CMK (cell line): ENCODE data around the gene MPC1.
"Not testable (repeated sequence)": the region's sequence is repeated elsewhere in the genome, so short reads cannot be mapped to it uniquely, and the experiment has no call there.

Experiments used
- DNase-seq: peaks from one replicate; pipeline ENCODE4 v3.0.0-alpha.2; 2010; ENCODE audit warnings: low read depth

The MPC1 gene

DNA sequence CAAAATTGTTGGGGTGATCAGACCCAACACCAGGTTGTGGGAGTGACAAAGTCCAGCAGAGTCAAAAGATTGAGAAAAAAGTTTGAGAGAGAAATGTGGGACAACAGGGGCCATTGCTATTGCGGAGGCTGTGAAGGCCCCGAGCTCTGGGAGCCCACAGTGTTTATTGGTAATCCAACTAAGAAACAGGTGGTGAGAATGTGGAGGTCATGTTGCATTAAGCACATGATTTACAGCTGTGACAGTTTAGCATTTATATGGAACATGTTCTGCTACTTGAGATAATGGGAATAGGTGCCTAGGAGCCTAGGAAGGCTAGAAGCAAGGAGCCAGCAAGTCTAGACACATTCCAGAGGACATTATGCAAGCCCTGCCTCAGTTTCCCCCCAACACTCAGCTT, 37.8 kb downstream of the MPC1 start:
- not testable (repeated sequence) for DNase-seq

DNA sequence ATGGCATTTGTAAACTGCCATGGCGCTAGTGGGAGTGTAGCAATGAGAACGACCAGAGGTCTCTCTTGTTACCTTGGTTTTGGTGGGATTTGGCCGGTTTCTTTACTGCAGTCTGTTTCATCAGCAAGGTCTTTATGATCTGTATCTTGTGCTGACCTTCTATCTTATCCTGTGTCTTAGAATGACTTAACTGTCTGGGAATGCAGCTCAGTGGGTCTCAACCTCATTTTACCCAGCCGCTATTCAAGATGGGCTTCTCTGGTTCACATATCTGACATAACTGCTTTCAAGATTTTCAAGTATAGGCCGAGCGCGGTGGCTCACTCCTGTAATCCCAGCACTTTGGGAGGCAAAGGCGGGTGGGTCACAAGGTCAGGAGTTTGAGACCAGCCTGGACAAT, 38.5 kb downstream of the MPC1 start:
- DNase-seq, result no peak

DNA sequence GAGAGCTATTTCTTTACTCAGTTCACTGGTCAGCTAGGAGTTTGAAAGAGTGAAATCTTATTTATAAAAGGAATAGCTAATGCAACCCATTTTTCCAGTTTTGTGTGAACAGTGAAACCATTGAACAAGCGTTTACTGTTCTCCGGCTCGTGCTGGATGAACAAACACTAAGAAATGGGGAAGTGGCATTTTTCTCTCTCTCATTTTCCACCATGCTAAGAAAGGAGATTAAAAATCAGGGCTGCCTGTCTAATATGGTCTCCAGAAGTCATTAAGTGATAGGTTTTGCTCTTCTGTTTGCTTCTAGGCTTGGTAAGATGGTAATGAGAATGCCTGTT, 39.6 kb downstream of the MPC1 start:
- DNase-seq, result no peak

DNA sequence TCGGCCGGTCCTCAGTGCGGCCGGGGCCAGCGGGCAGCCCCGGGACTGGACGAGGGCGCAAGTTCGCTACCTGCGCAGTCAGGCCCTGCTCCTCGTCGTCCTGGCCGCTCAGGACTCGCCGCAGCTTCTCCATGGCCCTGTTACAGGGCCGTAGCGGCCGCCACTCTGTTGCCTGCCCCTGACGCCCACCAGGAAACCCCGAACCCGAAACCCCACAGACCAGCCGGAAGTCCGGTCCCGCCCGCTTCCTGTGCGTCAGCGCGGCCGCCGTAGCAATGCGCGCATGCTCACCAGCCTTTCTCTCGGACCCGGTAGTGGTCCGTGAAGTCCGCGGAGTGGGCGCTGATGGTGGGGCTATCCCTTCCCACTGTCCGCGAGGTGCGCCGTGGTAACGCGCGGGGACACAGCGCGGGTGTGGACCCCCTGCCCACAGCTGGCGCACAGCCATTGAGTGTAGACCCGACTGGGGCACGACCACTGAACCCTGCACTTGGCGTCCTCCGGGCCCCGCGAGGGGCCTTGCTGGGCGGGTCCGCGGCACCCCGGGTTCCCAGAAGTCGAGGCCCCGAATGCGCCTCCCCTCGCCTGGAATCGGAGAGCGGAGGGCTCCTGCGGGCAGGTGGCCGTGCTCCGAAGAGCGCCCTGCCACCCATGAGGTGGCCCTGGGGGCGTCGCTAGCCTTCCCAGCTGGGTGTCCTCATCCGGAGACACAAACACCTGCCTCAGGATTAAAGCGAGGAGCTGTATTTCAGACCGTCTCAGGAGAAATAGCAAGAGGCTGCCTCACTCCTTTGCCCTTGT, 40.2 kb downstream of the MPC1 start, which contains the start of gene SFT2D1:
TSS of gene SFT2D1 (minus strand) at position 197 of the 801 bp plus-strand sequence. CDS start at position 133, 64 bp downstream.
- DNase-seq, result peak; percentile 76

DNA sequence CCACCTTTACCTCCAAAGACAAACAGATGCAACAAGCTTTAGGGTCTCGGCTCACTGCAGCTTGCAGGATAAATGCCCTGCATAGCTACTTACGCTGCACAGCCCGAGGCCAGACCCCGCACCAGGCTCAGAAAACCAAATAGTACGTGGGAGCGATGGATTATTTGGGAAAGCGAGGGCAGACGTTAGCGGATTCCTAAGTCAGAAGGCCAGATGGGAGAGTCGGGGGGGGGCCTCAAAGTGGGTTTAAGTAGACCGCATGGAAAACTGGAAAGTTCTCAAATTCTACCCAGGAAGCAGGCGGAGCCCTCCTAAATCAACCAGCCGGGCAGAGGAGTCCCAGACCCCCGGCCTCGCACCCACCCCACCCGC, 40.8 kb downstream of the MPC1 start:
- no peak for DNase-seq

DNA sequence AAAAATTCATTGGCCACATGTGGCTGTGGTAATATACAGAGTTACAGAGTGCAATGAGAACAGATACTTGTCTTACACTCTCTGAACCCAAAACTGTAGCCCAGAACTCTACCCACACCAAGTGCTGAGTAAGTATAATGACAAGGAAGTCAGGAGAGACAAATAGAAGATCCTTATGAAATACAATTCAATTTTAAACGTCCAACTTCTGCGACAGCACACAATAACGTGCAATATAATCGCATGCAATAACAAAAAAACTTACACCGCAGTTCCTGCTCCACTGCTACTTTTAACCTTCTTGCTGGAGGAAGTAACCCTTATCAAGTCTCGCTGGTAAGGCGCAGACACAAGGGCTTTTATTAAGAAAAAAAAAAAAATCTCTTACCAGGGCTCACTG, 41.3 kb downstream of the MPC1 start:
- DNase-seq, result no peak

DNA sequence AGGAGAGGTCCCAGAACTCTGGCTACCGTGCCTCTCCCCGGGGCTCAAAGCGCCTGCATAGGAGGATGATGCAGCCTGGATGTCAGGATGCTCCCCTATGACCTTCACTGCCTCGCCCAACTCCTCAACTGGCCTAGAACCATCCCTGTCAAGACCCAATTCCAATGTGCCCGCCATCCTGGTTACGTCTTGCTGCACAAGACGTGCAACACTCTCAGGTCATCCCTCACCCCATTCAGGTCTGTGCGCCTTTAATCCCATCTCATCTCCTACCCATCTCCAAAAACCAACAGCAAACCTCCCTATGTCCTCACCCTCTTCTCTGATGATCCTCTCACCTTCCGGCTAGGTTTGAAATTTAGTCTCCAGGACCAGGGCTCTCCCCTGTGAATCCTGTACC, 43.9 kb downstream of the MPC1 start:
- DNase-seq, result no peak

DNA sequence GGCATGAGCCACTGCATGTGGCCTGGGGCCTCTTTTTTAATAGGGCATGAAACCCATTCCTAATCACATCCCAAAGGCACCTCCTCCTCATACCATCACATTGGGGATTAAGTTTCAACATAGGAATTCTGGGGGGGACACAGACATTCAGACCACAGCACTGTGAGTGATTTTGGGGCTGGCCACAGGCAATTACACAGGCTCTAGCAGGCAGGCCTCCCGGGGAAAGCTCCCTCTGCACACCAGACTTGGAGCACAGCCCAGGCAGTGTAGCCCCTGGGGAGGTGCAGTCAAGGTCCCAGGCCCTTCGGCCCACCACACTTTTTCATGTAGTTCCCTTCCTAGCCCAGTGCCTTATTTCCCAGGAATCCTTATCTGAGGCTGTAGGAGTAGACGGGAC, 45.9 kb downstream of the MPC1 start:
- no peak for DNase-seq

DNA sequence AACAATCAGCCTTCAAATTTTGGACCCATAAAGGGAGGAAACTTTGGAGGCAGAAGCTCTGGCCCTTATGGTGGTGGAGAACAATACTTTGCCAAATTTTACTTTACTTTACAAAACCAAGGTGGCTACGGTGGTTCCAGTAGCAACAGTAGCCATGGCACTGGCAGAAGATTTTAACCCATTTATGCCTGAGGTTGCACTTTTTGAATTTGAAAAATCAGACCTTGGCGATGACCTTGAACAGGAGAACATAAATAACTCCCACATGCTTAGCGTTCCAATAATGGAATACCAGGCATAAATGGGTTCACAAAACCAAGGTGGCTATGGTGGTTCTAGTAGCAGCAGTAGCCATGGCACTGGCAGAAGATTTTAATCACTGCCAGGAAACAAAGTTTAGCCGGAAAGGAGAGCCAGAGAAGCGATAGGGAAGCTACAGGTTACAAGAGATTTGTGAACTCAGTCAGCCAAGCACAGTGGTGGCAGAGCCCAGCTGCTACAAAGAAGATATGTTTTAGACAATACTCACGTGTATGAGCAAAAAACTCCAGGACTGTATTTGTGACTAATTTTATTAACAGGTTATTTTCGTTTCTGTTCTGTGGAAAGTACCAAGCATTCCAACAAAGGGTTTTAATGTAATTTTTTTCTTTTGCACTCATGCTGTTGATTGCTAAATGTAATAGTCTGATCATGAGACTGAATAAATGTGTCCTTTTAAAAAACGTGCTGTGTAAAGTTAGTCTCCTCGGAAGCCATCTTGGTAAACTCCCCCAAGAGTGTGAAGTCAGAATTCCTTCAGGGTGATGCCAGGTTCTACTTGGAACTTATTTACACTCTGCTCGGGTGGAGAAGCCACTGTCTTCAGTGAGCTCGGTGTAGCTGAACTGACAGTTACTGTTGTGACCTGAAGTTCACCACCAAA, 47.1 kb downstream of the MPC1 start:
- DNase-seq, result no peak

DNA sequence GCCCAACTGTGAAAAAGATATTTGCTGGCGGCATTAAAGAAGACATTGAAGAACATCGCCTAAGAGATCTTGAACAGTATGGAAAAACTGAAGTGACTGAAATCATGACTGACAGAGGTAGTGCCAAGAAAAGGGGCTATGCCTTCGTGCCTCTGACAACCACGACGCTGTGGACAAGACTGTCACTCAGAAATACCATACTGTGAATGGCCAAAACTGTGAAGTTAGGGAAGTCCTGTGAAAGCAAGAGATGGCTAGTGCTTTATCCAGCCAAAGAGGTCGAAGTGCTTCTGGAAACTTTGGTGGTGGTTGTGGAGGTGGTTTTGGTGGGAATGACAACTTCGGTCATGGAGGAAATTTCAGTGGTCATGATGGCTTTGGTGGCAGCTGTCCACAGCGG, 47.9 kb downstream of the MPC1 start:
- DNase-seq, result no peak

DNA sequence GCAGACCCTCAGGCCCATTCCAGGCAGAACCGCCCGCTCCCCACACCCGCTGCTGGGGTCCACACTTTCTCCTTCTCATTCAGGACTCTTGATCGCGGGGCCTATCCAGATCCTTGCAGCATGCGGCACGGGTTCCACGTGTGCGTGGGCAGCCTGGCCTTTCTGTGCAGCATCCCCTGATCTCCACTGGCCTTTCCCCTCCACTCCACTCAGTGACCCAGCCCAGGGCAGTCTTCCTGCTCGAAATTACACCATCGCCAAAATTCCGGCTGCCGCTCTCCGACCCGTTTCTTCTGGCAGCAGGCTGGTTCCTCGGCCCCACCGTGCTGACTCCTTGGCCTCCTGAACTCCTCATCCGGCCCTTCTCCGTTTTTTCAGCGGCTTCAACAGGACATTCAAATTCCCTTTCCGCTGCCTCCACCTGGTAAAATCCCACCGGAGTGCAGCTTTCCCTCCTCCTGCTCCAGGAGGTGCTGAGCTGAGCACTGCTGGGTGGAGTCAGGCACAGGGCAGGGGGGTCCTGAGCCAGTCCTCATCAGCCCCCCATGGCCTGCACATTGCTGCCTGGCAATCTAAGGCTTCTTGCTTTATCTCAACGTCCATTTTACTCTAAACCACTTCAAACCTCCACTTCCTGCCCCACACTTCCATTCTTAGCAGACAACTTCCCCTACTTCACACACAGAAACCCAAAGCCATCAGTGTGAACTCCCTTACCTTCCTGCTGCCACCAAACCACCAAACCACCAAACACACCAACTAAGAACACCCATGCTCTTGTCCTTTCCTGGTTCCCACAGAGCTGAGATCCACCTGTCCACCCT, 49.4 kb downstream of the MPC1 start:
- no peak for DNase-seq

DNA sequence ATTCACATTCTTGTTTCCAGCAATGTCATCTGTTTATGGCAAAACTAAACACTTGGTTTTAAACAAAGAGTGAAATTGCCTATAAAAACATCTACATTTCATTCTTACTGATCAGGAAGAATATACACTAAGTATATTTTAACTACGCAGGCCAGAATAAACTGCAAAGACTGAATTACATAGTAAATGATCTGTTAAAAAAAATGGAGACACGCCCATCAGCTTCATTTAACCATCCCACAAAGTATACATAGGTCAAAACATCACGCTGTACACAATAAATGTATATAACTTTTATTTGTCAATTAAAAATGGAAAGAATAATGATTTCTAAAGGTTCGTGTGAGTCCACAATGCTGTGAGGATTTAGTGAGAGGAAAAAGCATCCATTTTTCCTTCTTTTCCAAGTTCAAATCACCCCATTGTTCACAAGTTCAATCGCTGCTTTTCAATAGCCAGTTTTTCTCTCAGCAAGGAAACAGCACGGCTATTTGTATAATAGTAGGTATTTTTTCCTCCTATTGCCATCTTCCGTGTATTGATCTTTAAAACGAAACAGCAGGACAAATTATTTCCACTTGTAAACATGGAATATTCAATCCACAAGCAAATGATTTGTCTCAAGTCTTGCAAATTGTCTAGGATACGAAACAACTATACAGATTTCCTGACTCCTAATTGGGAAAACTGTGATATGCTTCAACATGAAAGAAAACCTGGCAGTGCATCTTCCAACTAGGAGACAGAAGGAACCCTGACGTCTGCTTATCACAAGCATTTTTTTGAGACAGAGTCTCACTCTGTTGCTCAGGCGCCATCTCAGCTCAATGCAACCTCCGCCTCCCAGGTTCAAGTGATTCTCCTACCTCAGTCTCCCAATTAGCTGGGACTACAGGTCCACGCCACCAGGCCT, 51.0 kb downstream of the MPC1 start:
- DNase-seq, result no peak

DNA sequence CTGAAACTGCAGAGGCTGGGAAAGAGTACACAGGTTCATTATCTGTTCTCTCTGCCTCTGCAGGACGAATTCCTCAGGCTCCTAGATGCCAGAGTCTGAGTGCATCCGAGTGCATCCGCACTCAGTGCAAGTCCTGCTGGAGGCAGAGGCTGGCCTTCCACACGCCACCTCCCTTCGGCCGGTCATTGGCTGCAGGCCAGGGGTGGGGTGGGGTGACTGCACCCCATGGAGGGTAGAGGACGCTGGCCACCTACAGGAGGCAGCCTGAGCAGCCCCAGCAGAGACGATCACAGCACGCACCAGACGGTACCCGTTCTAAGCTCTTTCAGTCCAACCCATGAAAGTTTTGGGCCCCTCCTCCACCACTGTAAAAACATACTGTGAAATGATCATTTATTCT, 52.1 kb downstream of the MPC1 start:
- no peak for DNase-seq

DNA sequence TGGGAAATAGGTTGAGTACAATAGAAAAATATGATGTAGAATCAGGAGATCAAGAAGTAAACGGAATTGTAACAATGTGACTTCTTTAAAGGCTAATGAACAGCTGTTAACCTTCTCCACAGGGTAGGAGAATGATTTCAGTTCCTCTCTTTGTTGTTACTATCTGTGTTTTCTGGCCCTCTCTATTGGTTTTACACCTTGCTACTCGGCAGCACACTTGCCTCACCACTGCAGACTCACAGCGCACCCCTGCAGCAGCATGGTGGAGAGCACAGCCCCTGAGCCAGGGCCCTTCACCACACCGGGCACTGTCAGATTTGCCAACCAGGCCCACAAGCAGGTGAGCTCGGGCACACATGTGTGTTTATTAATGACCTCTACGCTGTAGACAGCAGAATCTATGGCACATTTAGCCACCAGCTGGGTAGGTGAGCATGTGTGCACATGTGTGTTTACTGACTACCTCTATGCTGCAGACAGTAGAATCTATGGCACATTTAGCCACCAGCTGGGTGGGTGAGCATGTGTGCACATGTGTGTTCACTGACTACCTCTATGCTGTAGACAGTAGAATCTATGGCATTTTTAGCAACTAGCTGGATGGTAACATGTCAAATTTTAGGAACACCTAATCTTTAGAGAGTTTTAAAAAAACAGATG, 57.2 kb downstream of the MPC1 start:
- no peak for DNase-seq

DNA sequence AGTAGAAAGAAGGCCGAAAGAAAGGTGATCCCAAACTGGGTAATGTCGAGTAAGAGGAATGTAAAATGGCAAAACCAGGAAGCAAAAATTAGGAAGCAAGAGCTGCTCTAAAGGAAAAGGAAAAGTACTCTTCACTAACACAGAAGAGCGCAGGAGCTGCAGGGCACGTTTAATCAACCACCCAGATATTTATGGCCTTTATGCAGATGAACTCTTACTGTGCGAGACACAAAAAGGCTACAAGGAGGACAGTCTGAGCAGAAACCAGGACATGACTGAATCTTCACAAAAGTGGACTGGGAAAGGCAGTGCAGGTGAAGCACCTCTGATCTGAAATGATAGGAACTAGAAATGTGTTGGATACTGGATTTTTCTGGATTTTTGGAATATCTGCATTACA, 59.3 kb downstream of the MPC1 start:
- DNase-seq, result no peak

DNA sequence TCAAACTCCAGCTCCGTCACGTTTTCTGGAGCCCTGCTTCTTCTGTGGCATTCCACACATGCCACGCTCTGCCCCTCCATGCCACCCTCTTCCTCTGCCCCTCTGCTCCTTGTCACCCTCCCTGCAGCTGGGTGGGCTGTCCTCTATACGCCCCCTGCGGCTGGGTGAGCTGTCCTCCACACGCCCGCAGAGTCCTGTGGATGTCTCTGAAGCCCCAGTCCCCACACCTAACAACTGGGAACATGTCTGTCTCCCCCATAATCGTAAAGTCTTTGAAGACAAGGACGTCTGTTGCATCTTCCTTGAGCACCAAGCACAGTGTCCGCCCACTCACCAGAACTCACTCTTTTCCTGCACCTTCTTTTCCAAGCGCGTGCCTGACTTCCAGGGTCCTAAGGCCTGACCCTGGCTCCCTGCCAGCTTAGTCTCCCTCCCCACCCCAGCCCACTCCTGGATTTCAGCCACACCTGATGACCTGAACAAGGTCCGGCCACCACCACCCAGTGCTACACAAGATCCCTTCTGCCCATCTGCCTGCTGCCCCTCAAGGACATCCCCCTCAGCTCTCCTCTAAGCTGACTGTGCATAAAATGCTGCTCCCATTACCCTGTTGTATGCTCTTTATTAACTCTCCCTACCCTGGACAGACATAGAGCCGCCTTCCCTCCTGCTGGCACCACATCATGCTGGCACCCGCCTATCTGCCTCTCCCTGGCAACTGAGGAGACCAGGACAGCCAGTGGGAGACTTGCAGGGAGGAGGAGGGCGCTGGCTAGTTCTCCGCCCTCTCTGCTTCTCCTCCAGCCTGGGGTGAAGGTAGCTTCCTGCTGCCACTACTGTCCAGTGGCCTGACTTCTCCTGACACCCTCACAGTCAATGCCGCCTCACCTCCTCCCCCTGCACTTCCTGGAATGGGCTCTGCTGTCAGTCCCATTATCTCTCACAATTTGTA, 63.8 kb downstream of the MPC1 start:
- no peak for DNase-seq

DNA sequence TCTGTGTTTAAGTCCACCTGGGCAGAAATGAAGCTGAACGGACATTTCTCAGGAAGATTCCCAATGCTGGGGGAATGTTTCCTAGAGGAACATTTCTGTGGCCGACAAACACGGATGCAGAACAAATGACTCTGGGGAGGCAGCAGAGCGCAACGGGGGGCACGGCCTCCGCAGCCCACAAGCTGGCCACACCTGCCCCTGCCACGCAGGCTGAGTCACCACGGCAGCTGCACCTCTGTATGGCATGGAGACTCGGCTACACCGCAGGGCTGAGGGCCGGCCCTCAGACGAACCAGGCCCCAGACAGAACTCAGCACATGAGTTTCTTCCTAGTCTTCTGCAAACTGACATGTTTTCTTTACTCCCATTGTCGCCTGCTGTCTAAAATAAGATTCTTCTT, 64.5 kb downstream of the MPC1 start:
- DNase-seq, result no peak

DNA sequence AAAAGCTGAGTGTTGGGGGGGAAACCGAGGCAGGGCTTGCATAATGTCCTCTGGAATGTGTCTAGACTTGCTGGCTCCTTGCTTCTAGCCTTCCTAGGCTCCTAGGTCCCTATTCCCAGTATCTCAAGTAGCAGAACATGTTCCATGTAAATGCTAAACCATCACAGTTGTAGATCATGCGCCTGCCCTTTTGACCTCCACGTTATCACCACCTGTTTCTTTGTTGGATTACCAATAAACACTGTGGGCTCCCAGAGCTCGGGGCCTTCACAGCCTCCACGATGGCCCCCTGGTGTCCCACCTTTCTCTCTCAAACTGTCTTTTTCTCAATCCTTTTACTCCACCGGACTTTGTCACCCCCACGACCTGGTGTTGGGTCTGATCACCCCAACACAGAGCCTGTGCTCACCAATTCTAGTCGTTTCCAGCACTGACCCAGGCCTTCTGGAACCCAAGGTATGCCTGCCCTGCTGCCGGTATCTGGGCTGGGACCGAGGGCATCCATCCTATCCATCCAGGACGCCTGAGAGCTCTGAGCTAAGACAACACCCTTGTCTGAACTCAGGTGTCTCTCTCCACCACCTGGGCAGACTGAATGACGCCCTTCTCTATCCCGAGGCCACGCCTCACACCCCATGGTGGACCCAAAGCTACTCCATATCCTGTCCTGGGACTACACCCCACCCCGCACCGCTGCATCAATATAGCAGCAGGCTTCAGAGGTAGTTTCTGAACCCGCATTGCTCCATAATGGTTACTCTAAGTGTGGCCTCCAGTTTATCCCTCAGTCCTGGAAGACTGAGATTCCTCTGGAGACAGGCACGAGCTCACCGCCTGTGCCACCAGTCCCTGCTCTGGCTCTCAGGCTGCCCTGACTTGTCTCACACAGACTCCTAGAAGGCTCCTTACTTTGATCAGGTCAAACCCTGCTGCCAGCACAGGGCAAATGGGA, 65.2 kb downstream of the MPC1 start:
- no peak for DNase-seq

DNA sequence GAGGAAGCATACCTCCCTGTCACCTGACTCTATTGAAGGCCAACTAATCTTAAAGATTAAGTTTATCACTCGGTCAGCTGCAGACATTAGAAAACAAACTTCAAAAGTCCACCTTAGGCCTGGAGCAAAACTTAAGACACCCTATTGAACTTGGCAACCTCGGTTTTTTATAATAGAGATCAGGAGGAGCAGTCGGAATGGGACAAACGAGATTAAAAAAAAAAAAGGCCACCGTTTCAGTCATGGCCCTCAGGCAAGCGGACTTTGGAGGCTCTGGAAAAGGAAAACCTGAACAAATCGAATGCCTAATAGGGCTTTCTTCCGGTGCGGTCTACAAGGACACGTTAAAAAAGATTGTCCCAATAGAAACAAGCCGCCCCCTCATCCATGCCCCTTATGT, 67.3 kb downstream of the MPC1 start:
- DNase-seq, result no peak
